GM23338 (cell line): Measurements from ENCODE around the gene NTM. TPM values are rescaled to one million over a fixed set of nuclear protein-coding genes. Genes with fewer than 3 reads are reported as not detected.

ENCODE experiments used
- ATAC-seq: fragments of 200-7000 bp; cut with Tn5 transposase; 3 replicates; pipeline ENCODE4 v1.9.1; 2020
- DNase-seq: peaks from one replicate; pipeline ENCODE4 v3.0.0-alpha.2; 2015; ENCODE audit warnings: low spot score
- H2AFZ ChIP-seq: fragments of 200-600 bp; sonication (generic); 2 replicates; pipeline ENCODE4 v1.8.0; 2016; ENCODE audit warnings: antibody characterized with exemption, mild to moderate bottlenecking, moderate library complexity
- H3F3A ChIP-seq: fragments of 200-600 bp; sonication (generic); replicated peaks from 2 replicates; pipeline ENCODE4 v1.8.0; 2017; ENCODE audit warnings: antibody characterized with exemption, mixed run types, low read depth
- H3K27ac ChIP-seq: fragments of 200-600 bp; sonication (generic); 2 replicates; pipeline ENCODE4 v1.6.1; 2016; ENCODE audit warnings: low read depth
- H3K27me3 ChIP-seq: fragments of 200-600 bp; sonication (generic); 2 replicates; pipeline ENCODE4 v1.8.0; 2016; ENCODE audit warnings: mild to moderate bottlenecking, mixed run types, moderate library complexity; ENCODE audit not compliant: insufficient read depth
- H3K36me3 ChIP-seq: fragments of 200-600 bp; sonication (generic); 2 replicates; pipeline ENCODE4 v1.8.0; 2016; ENCODE audit warnings: mild to moderate bottlenecking; ENCODE audit not compliant: insufficient read depth
- H3K4me1 ChIP-seq: fragments of 200-600 bp; sonication (generic); 2 replicates; pipeline ENCODE4 v1.8.0; 2016; ENCODE audit warnings: mild to moderate bottlenecking, moderate library complexity; ENCODE audit not compliant: insufficient read depth
- H3K4me2 ChIP-seq: fragments of 200-600 bp; sonication (generic); 2 replicates; pipeline ENCODE4 v1.7.1; 2017; ENCODE audit warnings: mixed run types
- H3K4me3 ChIP-seq: fragments of 200-600 bp; sonication (generic); 2 replicates; pipeline ENCODE4 v1.6.1; 2016; ENCODE audit warnings: mixed run types
- H3K79me2 ChIP-seq: fragments of 200-600 bp; sonication (generic); replicated peaks from 2 replicates; pipeline ENCODE4 v1.8.0; 2017; ENCODE audit warnings: mild to moderate bottlenecking; ENCODE audit not compliant: insufficient read depth
- H3K9me2 ChIP-seq: fragments of 200-600 bp; sonication (generic); 2 replicates; pipeline ENCODE4 v1.8.0; 2017; ENCODE audit not compliant: insufficient read depth
- H4K20me1 ChIP-seq: fragments of 200-600 bp; sonication (generic); replicated peaks from 2 replicates; pipeline ENCODE4 v1.8.0; 2017; ENCODE audit warnings: mild to moderate bottlenecking; ENCODE audit not compliant: insufficient read depth
- H3K27ac Mint-ChIP-seq: 2 replicates; pipeline ENCODE4 v1.8.0; 2020; ENCODE audit warnings: inconsistent platforms, mild to moderate bottlenecking, moderate library complexity, mixed read lengths
- H3K27me3 Mint-ChIP-seq: 3 replicates; pipeline ENCODE4 v1.8.0; 2022; ENCODE audit warnings: low read depth, mild to moderate bottlenecking, moderate library complexity, mixed read lengths, inconsistent platforms; ENCODE audit not compliant: insufficient read depth, poor library complexity
- H3K36me3 Mint-ChIP-seq: 3 replicates; pipeline ENCODE4 v1.8.0; 2021; ENCODE audit warnings: low read depth, mild to moderate bottlenecking, inconsistent platforms, moderate library complexity, mixed read lengths
- H3K4me1 Mint-ChIP-seq: 3 replicates; pipeline ENCODE4 v1.8.0; 2020; ENCODE audit warnings: mild to moderate bottlenecking, inconsistent platforms, mixed read lengths
- H3K4me3 Mint-ChIP-seq: 3 replicates; pipeline ENCODE4 v1.8.0; 2021; ENCODE audit warnings: moderate library complexity, mild to moderate bottlenecking, inconsistent platforms, mixed read lengths
- H3K9me3 Mint-ChIP-seq: 3 replicates; pipeline ENCODE4 v1.8.0; 2020; ENCODE audit warnings: moderate library complexity, mild to moderate bottlenecking, inconsistent platforms, mixed read lengths
- ETS1 ChIP-seq: IDR thresholded peaks from 2 replicates; pipeline ENCODE4 v1.6.1; 2016; ENCODE audit warnings: antibody characterized with exemption
- EZH2 ChIP-seq: fragments of 200-600 bp; sonication (generic); IDR thresholded peaks from one replicate; pipeline ENCODE4 v1.8.0; 2017; ENCODE audit warnings: antibody characterized with exemption, mild to moderate bottlenecking, low read depth; ENCODE audit not compliant: unreplicated experiment
- EZH2phosphoT487 ChIP-seq: fragments of 200-600 bp; sonication (generic); IDR thresholded peaks from one replicate; pipeline ENCODE4 v1.8.1; 2018; ENCODE audit warnings: antibody characterized with exemption; ENCODE audit not compliant: unreplicated experiment
- REST ChIP-seq: IDR thresholded peaks from one replicate; pipeline ENCODE4 v1.6.1; 2018; ENCODE audit warnings: antibody characterized with exemption; ENCODE audit not compliant: unreplicated experiment
- STAT1 ChIP-seq: IDR thresholded peaks from one replicate; pipeline ENCODE4 v1.6.1; 2016; ENCODE audit warnings: antibody characterized with exemption; ENCODE audit not compliant: unreplicated experiment
- ZNF114 ChIP-seq: fragments of 250-450 bp; sonication (Bioruptor Pico); IDR thresholded peaks from 2 replicates; pipeline ENCODE4 v1.5.0; 2020; ENCODE audit warnings: mild to moderate bottlenecking, moderate library complexity
- ZNF462 ChIP-seq: fragments of 250-450 bp; sonication (Bioruptor Pico); IDR thresholded peaks from 2 replicates; pipeline ENCODE4 v1.5.0; 2020; ENCODE audit warnings: mild to moderate bottlenecking, moderate library complexity
- polyA plus RNA-seq: library from polyadenylated mRNA; unstranded; fragments of >200 nt; fragmentation: Nextera tagmentation; extraction: Ambion mirVana; gene quantifications from 2 replicates; pipeline ENCODE4 v1.2.1, GENCODE V29; 2016
- total RNA-seq: library from RNA; depleted of rRNA; stranded (reverse); fragments of >200 nt; shearing (Covaris generic); gene quantifications from 2 replicates; pipeline ENCODE4 v1.2.3, GENCODE V29; 2014

NTM gene
- total and polyA plus RNA-seq, 2 experiments from 2014 or later = 10.6 to 14.6 TPM

GRCh38 chr11:131944736-131945135 lies 574.3 kb downstream of the NTM start:
- H3K4me3 Mint-ChIP-seq = no peak overlapping the region
- Histone ChIP-seq H3K36me3 (no peaks in the 10 kb centered on the region), H3K4me1 (no peaks in the 10 kb centered on the region), H3K4me2 (no peak overlapping the region), H4K20me1 (no peaks in the 10 kb centered on the region), H3K27ac (no peak overlapping the region), H3K9me2 (no peaks in the 10 kb centered on the region), H3K27me3 (no peaks in the 10 kb centered on the region), H2AFZ (no peak overlapping the region), H3F3A (no peaks in the 10 kb centered on the region), H3K4me3 (no peak overlapping the region), H3K79me2 (no peaks in the 10 kb centered on the region)
- H3K36me3 Mint-ChIP-seq = no peaks in the 10 kb centered on the region
- DNase-seq = no peak
- ATAC-seq = no peak
- peaks cover 1% of the 10 kb centered on the region for H3K27me3 Mint-ChIP-seq
- no peaks in the 10 kb centered on the region for H3K9me3 Mint-ChIP-seq
- H3K4me1 Mint-ChIP-seq = peaks cover 3% of the 10 kb centered on the region; the same call in 1 of the 3 replicates
- H3K27ac Mint-ChIP-seq = no peak overlapping the region
- TF ChIP-seq REST = no peak

- no peak for ATAC-seq
- no peak overlapping the region for H3K4me3 Mint-ChIP-seq
- H3K4me3 ChIP-seq = no peak overlapping the region
- no peak for DNase-seq
- H3F3A ChIP-seq = no peaks in the 10 kb centered on the region
- no peaks in the 10 kb centered on the region for H3K79me2 ChIP-seq
- no peak overlapping the region for H3K27ac ChIP-seq
- no peak overlapping the region for H3K4me2 ChIP-seq
- no peak overlapping the region for H2AFZ ChIP-seq
- H3K36me3 Mint-ChIP-seq = no peaks in the 10 kb centered on the region
- no peaks in the 10 kb centered on the region for H3K4me1 ChIP-seq
- H3K9me3 Mint-ChIP-seq = no peaks in the 10 kb centered on the region
- no peaks in the 10 kb centered on the region for H4K20me1 ChIP-seq
- no peaks in the 10 kb centered on the region for H3K27me3 ChIP-seq
- no peaks in the 10 kb centered on the region for H3K9me2 ChIP-seq
- peaks cover 1% of the 10 kb centered on the region for H3K27me3 Mint-ChIP-seq
- peaks cover 3% of the 10 kb centered on the region; the same call in 1 of the 3 replicates for H3K4me1 Mint-ChIP-seq
- no peak overlapping the region for H3K27ac Mint-ChIP-seq
- no peaks in the 10 kb centered on the region for H3K36me3 ChIP-seq
- TF ChIP-seq STAT1 (no peak), EZH2 (no peak), EZH2phosphoT487 (no peak), ZNF462 (no peak), ETS1 (no peak), ZNF114 (CRISPR knock-in tag) (no peak), REST (no peak)
These were observed 575.3 kb downstream of the NTM start for GRCh38 chr11:131945706-131946105.
